Occipital lobe (tissue), 2 donors: ENCODE measurements around the gene CDH22. TPM values are rescaled to one million over a fixed set of nuclear protein-coding genes. Genes with fewer than 3 reads are reported as not detected.

Experiments
- DNase-seq: peaks from one replicate; lab custom pipeline; 2025; lab: John Stamatoyannopoulos, UW
- total RNA-seq: library from RNA; depleted of rRNA; stranded (reverse); fragments of >200 nt; gene quantifications from one replicate; pipeline ENCODE4 v1.2.3, GENCODE V29; 2014

The CDH22 gene
- total RNA-seq, 1 donor from 2014 or later: 0.31 TPM

GRCh38 chr20:46196990-46197389, 111.3 kb downstream of the CDH22 start:
- no peak for DNase-seq

- no peak for DNase-seq
These were observed 112.8 kb downstream of the CDH22 start for GRCh38 chr20:46195264-46196036.

GRCh38 chr20:46194409-46194808, 113.9 kb downstream of the CDH22 start:
- DNase-seq: no peak

GRCh38 chr20:46192376-46192944, 115.8 kb downstream of the CDH22 start:
- no peak for DNase-seq

- no peak for DNase-seq
These were observed 116.7 kb downstream of the CDH22 start for GRCh38 chr20:46191611-46192010.

GRCh38 chr20:46191168-46191540, 117.1 kb downstream of the CDH22 start:
- DNase-seq: no peak

GRCh38 chr20:46190478-46191167, 117.7 kb downstream of the CDH22 start:
- no peak for DNase-seq

GRCh38 chr20:46188866-46189541, 119.3 kb downstream of the CDH22 start:
- no peak for DNase-seq

GRCh38 chr20:46186210-46186609, 122.1 kb downstream of the CDH22 start:
- no peak for DNase-seq

- DNase-seq: no peak
These were observed 122.9 kb downstream of the CDH22 start for GRCh38 chr20:46185353-46185752.

GRCh38 chr20:46183768-46184167, 124.5 kb downstream of the CDH22 start:
- no peak for DNase-seq

- no peak for DNase-seq
These were observed 125.8 kb downstream of the CDH22 start for GRCh38 chr20:46182276-46183200.

- DNase-seq: no peak
These were observed 128.4 kb downstream of the CDH22 start for GRCh38 chr20:46179862-46180261.

- DNase-seq: no peak
These were observed 129.4 kb downstream of the CDH22 start for GRCh38 chr20:46178891-46179290.

GRCh38 chr20:46177768-46178167, 130.5 kb downstream of the CDH22 start:
- no peak for DNase-seq

- DNase-seq: no peak
These were observed 131.4 kb downstream of the CDH22 start for GRCh38 chr20:46176739-46177378.

GRCh38 chr20:46175127-46175494, 133.2 kb downstream of the CDH22 start:
- no peak for DNase-seq

- no peak for DNase-seq
These were observed 133.7 kb downstream of the CDH22 start for GRCh38 chr20:46174469-46175126.

- DNase-seq: no peak
These were observed 134.4 kb downstream of the CDH22 start for GRCh38 chr20:46173652-46174468.
